AG04449 (cell line): ENCODE data around the gene KIAA0825.
A peak's percentile ranks its signal among the peaks of the same experiment; 100 is the strongest.

Experiments
- CTCF ChIA-PET: fragments of 350-600 bp; formaldehyde crosslinking; extraction: SDS; loops from one replicate; lab custom pipeline; 2021; ENCODE audit warnings: antibody characterized with exemption; lab: Yijun Ruan, JAX
- POLR2A ChIA-PET: fragments of 400-600, 350-600 bp; formaldehyde crosslinking; extraction: SDS; loops from one replicate; lab custom pipeline; 2020; ENCODE audit warnings: antibody characterized with exemption, inconsistent platforms; lab: Yijun Ruan, JAX
- DNase-seq: peaks from one replicate; pipeline ENCODE4 v3.0.0-alpha.2; 2010; ENCODE audit warnings: low read depth, low spot score
- H3K4me3 ChIP-seq: 2 replicates; pipeline ENCODE4 v1.5.1; 2011; ENCODE audit warnings: low read depth, mild to moderate bottlenecking, control low read depth, low read length
- CTCF ChIP-seq: IDR thresholded peaks from one replicate; pipeline ENCODE4 v1.5.1; 2011; ENCODE audit warnings: mild to moderate bottlenecking, moderate library complexity, low read length, control low read depth, inconsistent platforms; ENCODE audit not compliant: insufficient read depth; ENCODE audit errors: missing control alignments

The KIAA0825 gene

GRCh38 chr5:94481059-94481458 lies 137.3 kb downstream of the KIAA0825 start:
- no peak for DNase-seq
- ChIA-PET CTCF (no interaction called here), POLR2A (no interaction called here)
- no peak overlapping the region for H3K4me3 ChIP-seq
- TF ChIP-seq CTCF, result no peak

- POLR2A ChIA-PET, result no interaction called here
Measured at GRCh38 chr5:94480486-94480885, 137.9 kb downstream of the KIAA0825 start.

GRCh38 chr5:94473936-94474335 lies 144.5 kb downstream of the KIAA0825 start:
- ChIA-PET CTCF (no interaction called here), POLR2A (no interaction called here)
- H3K4me3 ChIP-seq, result no peak overlapping the region
- DNase-seq, result no peak
- TF ChIP-seq CTCF, result no peak

More at GRCh38 chr5:94480486-94480885, 137.9 kb downstream of the KIAA0825 start:
- no peak overlapping the region for H3K4me3 ChIP-seq
- CTCF ChIA-PET, result no interaction called here
- TF ChIP-seq CTCF, result no peak
- no peak for DNase-seq

DNA sequence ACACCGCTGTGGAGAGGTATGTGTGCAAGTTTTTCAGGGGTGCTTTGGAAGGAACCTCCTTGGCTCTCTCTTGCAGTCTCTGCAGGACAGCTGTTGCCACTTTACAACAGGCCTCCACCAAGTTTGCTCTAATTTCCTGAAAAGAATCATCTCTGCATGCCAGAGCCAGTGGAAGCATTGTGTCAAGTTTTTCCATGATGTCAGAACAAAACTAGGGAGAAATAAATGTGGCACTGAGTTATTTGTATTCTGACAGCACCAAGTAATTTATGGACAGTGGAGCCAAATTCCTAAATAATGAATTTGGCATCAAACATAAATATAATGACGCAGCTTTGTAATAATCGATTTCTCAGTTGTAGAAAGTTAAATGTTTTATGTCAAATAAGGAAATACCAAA lies 146.9 kb downstream of the KIAA0825 start:
- DNase-seq, result no peak
- ChIA-PET POLR2A (no interaction called here), CTCF (no interaction called here)
- TF ChIP-seq CTCF, result no peak
- no peak overlapping the region for H3K4me3 ChIP-seq

DNA sequence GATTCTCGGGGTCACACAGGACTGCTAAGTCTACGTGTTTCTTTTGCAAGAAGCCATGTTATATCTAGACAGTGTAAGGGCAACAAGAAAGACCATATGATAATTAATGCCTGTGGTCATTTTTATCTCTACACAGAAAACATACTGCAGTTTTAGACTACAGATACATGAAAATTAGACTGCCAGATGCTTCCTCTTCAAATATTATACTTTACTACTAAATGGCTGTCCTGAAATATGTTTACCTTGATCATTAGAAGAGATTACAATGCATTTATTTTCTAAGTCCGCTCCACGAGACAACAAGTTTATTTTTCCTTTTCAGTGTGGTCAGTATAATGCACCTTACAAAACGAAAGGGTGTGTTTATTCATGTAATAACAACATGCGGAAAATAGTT lies 147.6 kb downstream of the KIAA0825 start:
- H3K4me3 ChIP-seq, result no peak overlapping the region
- ChIA-PET POLR2A (no interaction called here), CTCF (interaction anchor here (0.8 kb wide), 1 partner anchor 44 kb away, joined by 3 read pairs; no protein-coding TSS in a partner anchor)
- no peak for DNase-seq
- no peak for TF ChIP-seq CTCF

DNA sequence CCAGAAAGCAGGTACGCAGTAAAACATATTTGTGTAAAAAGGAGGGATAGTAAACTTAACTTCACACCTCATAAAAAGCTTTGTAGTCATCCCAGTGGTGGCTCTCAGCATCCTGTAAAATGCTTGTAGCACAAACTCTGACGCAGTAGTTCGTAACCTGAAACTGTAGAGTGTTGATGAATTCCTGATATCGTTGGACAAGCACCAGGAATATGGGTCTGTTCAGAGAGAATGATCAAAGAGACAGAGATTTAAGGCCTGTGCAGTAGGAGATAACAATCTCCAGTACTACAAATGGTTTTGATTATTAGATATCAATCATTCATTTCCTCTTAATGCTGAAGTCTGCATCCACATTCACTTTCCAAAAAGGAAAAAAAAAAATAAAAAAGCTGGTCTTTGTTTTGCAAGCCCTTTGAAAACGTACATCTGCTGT lies 148.5 kb downstream of the KIAA0825 start:
- no peak overlapping the region for H3K4me3 ChIP-seq
- DNase-seq, result peak; percentile 12
- POLR2A ChIA-PET, result no interaction called here
- CTCF ChIA-PET, result interaction anchor here (0.6 to 0.8 kb wide), 2 partner anchors 34 to 45 kb away, joined by 3 read pairs; no protein-coding TSS in a partner anchor
- TF ChIP-seq CTCF, result no peak
